GDM1 (cell line): Measurements from ENCODE around the gene FSTL5.

Experiments
- DNase-seq: peaks from one replicate; lab custom pipeline; 2025; lab: John Stamatoyannopoulos, UW

Gene FSTL5

DNA sequence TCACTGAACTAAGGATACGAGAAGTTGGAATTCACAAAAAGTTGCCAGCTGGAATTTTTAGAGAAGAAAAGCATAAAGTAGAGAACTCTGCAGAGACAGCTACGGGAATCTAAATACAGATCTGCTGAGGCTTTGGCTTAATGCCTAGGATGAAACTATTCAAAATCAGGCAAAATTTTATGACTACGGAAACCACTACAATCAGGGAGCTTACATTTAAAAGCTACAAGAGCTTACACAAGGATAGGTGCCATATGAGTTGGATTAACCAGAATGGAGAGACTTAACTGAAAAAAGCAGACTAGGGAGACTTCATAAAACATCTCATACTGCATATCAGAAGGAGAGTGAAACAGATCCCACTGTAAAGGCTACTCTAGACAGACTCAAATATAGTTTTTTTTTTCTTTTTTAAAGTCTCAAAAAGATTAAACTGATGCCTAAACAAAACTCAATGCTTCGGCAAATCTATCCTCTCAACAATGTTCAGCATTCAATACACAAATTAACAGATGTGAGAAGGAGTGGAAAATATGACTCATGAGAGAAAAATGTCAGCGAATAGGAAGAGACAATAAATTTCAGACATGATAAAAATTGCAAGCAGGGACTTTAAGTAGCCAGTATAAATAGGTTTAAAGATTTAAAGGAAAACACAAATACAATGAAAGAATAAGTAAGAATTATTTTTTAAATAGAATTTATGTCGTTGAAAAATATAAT is 586.1 kb downstream of the FSTL5 start:
- no peak for DNase-seq

DNA sequence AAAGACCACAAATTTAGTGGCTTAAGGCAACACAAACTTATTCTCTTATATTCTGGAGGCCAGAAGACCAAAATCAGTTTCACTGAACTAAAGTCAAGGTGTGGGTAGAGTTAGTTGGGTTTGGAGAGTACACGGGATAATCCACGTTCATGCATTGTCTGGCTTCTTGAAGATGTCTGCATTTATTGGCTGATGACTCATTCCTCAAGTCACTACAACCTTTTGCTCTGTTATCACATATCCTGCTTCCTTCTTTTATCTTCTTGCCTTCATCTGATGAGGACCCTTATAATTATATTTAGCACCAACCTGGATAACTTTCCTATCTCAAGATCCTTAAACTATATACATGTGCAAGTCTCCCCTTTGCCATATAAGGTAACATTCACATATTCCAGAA is 590.0 kb downstream of the FSTL5 start:
- DNase-seq = no peak

- no peak for DNase-seq
These were observed 599.5 kb downstream of the FSTL5 start for GRCh38 chr4:161564230-161564834.

- no peak for DNase-seq
These were observed 607.8 kb downstream of the FSTL5 start for GRCh38 chr4:161555689-161556660.

DNA sequence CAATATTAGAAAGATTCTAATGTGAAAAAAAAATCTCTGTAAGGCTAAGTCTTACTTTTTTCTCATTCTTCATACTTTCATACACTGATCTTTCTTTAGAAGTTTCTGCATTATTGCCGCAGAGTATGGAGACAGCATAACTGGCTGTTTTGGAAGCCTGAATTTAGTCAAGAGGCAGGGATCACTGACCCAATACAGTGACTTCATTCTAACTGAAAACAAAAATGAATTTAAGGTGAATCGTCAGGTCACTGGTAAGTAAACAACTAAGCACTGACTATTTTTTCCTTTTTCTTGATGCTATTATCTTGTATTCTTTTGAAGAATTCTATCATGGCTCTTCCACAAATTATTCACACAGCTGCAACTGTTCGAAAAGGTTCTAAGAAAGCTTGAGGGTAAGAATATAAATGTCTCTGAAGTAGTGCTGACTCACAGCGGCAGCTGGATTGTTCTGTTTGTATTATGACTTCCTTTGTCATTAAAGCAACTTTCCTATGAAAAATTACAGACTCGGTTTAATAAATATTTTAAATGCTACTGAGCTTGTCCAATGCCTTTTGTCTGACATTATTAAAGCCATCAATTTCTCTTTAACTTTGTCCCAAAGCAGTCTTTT is 609.3 kb downstream of the FSTL5 start:
- no peak for DNase-seq

DNA sequence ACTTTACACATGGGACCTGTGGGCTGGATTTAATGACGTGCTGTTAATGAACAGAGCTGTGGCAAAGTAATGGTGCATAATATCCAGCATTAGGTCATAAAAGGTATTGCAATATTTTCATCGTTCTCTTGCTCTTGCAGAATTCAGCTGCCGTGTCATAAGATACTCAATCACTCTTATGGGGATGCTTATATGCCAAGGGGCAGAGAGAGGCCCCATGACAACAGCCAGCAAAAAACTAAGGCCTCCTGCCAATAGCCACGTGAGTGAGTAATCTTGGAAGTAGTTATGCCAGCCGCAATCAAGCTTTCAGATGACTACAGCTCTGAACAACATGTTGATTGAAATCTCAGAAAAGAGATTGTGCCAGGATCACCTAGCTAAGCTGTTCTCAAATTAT is 616.9 kb downstream of the FSTL5 start:
- DNase-seq = no peak

GRCh38 chr4:161540265-161540664 is 623.5 kb downstream of the FSTL5 start:
- no peak for DNase-seq

DNA sequence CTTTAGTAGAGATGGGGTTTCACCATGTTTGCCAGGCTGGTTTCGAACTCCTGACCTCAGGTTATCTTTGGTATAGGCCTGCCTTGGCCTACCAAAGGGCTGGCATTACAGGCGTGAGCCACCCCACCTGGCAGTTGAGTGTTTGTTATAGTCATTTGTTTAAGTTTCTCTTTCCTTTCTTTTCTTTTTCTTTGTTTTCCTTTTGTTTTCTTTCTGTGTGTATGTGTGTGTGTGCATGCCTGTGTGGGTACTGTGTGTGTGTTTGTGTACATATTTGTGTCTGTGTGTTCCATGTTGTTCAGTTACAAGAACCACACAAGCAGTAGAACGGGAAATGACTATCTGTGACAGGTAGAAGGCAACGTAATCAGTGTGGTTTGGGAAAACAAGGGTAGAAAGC is 624.9 kb downstream of the FSTL5 start:
- no peak for DNase-seq

- DNase-seq = no peak
These were observed 633.1 kb downstream of the FSTL5 start for GRCh38 chr4:161530710-161531109.

DNA sequence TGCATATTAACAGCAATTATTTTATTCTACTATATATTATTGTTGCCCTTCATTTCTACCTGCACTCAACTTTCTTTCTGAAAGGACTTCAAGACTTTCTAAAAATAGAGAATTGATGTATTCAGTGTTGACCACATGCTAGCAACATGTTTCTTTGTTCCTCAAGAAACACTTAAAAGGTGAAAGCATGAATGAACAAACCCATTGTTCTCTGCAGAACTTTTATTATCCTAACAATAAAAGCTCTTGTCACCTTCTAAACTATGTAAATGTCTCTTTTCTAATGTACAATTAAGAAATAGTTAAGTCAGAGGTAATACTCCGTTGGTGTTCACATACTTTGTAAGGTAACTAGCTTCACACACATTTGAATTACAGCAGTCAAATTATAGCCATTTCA is 638.7 kb downstream of the FSTL5 start:
- no peak for DNase-seq

DNA sequence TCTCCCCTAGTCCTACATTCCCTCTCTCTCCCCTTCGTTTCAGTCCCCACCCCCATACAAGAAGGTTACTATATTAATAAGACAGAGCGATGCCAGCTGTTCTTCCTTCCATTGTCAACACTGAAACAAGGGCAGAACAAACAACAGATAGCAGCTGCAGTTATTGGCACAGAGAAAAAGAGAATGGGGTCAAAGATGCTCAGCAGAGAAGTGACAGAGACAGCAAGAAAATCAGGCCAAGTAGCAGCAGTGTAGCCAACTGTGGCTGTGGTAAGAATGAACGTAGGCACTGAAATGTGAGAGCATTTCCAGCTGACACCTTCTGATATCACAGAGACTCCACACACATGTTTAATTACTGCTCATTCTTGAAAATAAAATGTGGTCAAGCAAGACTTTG is 641.8 kb downstream of the FSTL5 start:
- DNase-seq = no peak

GRCh38 chr4:161519611-161520010 is 644.2 kb downstream of the FSTL5 start:
- DNase-seq = no peak

DNA sequence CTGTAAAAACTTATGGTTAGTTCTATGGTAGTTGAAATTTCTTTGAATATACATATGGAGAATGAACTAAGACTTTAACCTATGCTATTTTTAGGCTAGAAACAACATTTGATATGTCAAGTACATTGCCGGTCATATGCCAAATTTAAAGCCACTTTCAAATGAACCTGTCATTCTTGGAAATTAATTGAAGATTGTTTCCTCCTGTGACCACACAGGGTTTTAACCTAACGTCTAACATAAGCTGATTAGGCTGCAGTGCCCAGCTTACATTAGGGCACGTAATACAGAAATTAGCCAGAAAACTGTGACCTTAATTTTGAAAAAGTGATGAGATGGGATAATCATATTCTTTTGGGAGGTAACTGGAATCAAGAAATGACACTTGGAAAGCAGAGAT is 645.9 kb downstream of the FSTL5 start:
- DNase-seq = no peak

- no peak for DNase-seq
These were observed 658.7 kb downstream of the FSTL5 start for GRCh38 chr4:161505141-161505540.

GRCh38 chr4:161498155-161498554 is 665.6 kb downstream of the FSTL5 start:
- no peak for DNase-seq

- no peak for DNase-seq
These were observed 677.3 kb downstream of the FSTL5 start for GRCh38 chr4:161486461-161486860.

DNA sequence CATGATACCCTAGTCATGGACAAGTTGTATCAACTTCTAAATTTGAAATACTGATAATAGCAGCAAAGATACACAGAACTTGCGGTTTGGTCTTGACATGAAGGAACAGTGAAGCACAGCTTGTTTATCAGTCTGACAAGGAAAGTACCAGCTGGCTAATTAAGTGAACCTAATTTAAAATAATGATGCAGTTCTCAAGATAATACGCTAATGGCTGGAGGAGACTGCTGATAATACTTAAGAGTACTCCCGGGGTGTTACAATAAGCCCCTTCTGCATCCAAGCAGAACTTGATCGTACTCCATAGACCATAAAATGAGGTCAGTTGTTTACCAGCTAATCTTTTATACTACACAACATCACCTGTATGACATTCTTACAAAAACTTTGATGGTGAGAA is 697.5 kb downstream of the FSTL5 start:
- DNase-seq = no peak

- no peak for DNase-seq
These were observed 700.4 kb downstream of the FSTL5 start for GRCh38 chr4:161463436-161463835.

DNA sequence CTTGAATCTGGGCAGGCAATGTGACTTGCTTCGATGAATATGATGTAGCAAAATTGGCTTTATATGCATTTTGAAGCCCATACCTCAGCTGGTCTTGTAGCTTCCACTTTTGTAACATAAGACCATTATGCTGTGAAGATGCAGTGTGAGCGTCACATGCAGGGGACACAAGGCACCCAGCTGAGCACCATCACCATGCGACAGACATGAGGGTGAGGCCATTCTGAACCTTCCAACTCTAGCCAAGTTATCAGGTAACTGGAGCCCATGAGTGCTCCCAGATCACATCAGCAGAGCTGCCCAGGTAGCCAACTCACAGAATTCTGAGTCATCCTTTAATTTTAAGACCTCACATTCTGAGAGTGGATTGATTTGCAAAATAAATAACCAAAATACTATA is 705.9 kb downstream of the FSTL5 start:
- no peak for DNase-seq

- DNase-seq = no peak
These were observed 706.5 kb downstream of the FSTL5 start for GRCh38 chr4:161457311-161457710.

GRCh38 chr4:161454860-161455259 is 708.9 kb downstream of the FSTL5 start:
- DNase-seq = no peak

DNA sequence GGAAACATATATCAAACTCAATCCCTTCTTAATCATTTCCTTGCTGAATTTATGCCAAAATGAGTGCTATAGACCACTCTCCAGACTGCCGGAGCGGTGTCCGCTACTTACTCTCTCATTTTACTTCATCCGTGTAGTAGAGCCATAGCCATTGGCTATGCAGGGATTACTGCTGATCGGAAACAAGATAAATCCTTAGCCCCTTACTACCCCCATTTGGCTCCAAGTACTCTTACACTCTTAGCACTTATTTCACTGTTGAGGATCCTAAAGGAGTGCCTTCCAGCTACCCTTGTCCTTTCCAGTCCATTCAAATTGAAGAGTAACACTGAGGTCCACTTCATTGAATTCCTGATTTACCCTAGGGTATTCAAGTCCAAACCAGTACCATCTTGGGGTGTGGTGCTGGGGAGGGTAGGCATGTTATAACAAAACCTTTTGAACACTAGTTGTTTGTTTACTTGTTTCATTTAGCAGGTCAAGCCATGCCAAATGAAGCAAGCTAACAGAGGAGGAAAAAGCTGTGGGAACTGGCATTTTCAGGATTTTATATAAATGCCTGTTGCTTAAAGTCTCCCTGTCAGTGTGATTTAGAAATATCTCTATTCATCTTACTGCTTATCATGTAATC is 715.1 kb downstream of the FSTL5 start:
- DNase-seq = no peak
